ENCODE measurements around the gene NRARP. TPM values are rescaled to one million over a fixed set of nuclear protein-coding genes. Genes with fewer than 3 reads are reported as not detected.

NRARP gene
- total RNA-seq, 1 experiment from 2014 or later = 16.9 TPM

- intact Hi-C loops (cut with micrococcal nuclease; ENCODE audit: unreplicated experiment) (no loop called here), in situ Hi-C loops (cut with HindIII; ENCODE audit: low pct_unique_long_range_greater_than_20kb, low sequenced_read_pairs) (no loop called here)
- TF ChIP-seq SIN3A (IDR thresholded peaks at IDR 0.05; ENCODE audit: borderline replicate concordance, insufficient read depth, low read depth, low read length) = no peak
- TF ChIP-seq POLR2AphosphoS5 (IDR thresholded peaks at IDR 0.05; ENCODE audit: low read depth, low read length) = no peak
- no peak for TF ChIP-seq REST (IDR thresholded peaks at IDR 0.05; ENCODE audit: insufficient read depth in 1 of 2, low read depth in 2 of 2, low read length in 1 of 2)
- no peak for TF ChIP-seq CTCF (IDR thresholded peaks at IDR 0.05)
- no peak for TF ChIP-seq TCF7L2 (IDR thresholded peaks at IDR 0.05; ENCODE audit: low read depth, low read length)
- DNase-seq (ENCODE audit: low read depth, low spot score) (no peak), ATAC-seq (no peak)
- BruUV-seq (replicated peaks) = no TSS peak
- peaks cover 2% of the 10 kb centered on the region; the same call in 1 of the 2 replicates for H3K27me3 ChIP-seq (ENCODE audit: control insufficient read depth, insufficient read depth, low read length)
- H3K27ac ChIP-seq (ENCODE audit: low read length) = no peak overlapping the region
- no peak overlapping the region for H3K4me3 ChIP-seq (ENCODE audit: low read depth in 2 of 2, low read length in 2 of 2)
- CTCF ChIA-PET = no interaction called here
- no peaks in the 10 kb centered on the region for H3K4me1 ChIP-seq (ENCODE audit: control insufficient read depth, insufficient read depth, low read length)
- POLR2A ChIA-PET = no interaction called here
- no peaks in the 10 kb centered on the region for H3K9me3 ChIP-seq (ENCODE audit: control insufficient read depth, insufficient read depth, low read depth, low read length)
- H3K36me3 ChIP-seq (ENCODE audit: control insufficient read depth, insufficient read depth, low read length) = no peaks in the 10 kb centered on the region
These were observed 23.1 kb upstream of the NRARP start for GRCh38 chr9:137325124-137325523.

- Histone ChIP-seq H3K9me3 (ENCODE audit: control insufficient read depth, insufficient read depth, low read depth, low read length) (no peaks in the 10 kb centered on the region), H3K36me3 (ENCODE audit: control insufficient read depth, insufficient read depth, low read length) (no peaks in the 10 kb centered on the region), H3K27ac (ENCODE audit: low read length) (no peak overlapping the region), H3K4me1 (ENCODE audit: control insufficient read depth, insufficient read depth, low read length) (no peaks in the 10 kb centered on the region), H3K4me3 (ENCODE audit: low read depth in 2 of 2, low read length in 2 of 2) (no peak overlapping the region), H3K27me3 (ENCODE audit: control insufficient read depth, insufficient read depth, low read length) (peaks cover 2% of the 10 kb centered on the region; the same call in 1 of the 2 replicates)
- TF ChIP-seq POLR2AphosphoS5 (IDR thresholded peaks at IDR 0.05; ENCODE audit: low read depth, low read length) (no peak), TCF7L2 (IDR thresholded peaks at IDR 0.05; ENCODE audit: low read depth, low read length) (no peak), SIN3A (IDR thresholded peaks at IDR 0.05; ENCODE audit: borderline replicate concordance, insufficient read depth, low read depth, low read length) (no peak), REST (IDR thresholded peaks at IDR 0.05; ENCODE audit: insufficient read depth in 1 of 2, low read depth in 2 of 2, low read length in 1 of 2) (no peak), CTCF (IDR thresholded peaks at IDR 0.05) (no peak)
- ATAC-seq (no peak), DNase-seq (ENCODE audit: low read depth, low spot score) (no peak)
- in situ Hi-C loops (cut with HindIII; ENCODE audit: low pct_unique_long_range_greater_than_20kb, low sequenced_read_pairs) (no loop called here), intact Hi-C loops (cut with micrococcal nuclease; ENCODE audit: unreplicated experiment) (no loop called here)
- no TSS peak for BruUV-seq (replicated peaks)
- CTCF ChIA-PET = no interaction called here
- POLR2A ChIA-PET = no interaction called here
These were observed 21.7 kb upstream of the NRARP start for GRCh38 chr9:137323531-137324331.
